ENCODE results near the gene ALDH3B1.

ALDH3B1 gene

GRCh38 chr11:68012044-68012842 is 2.1 kb downstream of the ALDH3B1 start:
- no peak for DNase-seq (ENCODE audit: low spot score)
- TF ChIP-seq, protein P1, sequence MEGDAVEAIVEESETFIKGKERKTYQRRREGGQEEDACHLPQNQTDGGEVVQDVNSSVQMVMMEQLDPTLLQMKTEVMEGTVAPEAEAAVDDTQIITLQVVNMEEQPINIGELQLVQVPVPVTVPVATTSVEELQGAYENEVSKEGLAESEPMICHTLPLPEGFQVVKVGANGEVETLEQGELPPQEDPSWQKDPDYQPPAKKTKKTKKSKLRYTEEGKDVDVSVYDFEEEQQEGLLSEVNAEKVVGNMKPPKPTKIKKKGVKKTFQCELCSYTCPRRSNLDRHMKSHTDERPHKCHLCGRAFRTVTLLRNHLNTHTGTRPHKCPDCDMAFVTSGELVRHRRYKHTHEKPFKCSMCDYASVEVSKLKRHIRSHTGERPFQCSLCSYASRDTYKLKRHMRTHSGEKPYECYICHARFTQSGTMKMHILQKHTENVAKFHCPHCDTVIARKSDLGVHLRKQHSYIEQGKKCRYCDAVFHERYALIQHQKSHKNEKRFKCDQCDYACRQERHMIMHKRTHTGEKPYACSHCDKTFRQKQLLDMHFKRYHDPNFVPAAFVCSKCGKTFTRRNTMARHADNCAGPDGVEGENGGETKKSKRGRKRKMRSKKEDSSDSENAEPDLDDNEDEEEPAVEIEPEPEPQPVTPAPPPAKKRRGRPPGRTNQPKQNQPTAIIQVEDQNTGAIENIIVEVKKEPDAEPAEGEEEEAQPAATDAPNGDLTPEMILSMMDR (IDR thresholded peaks at IDR 0.05; ENCODE audit: borderline replicate concordance, control extremely low read depth, extremely low read depth, insufficient read depth, missing control alignments): no peak
- in situ Hi-C loops (cut with MboI; ENCODE audit: low sequenced_read_pairs, unreplicated experiment): no loop called here

GRCh38 chr11:68012843-68013610 is 2.9 kb downstream of the ALDH3B1 start:
- TF ChIP-seq, protein P1 (IDR thresholded peaks at IDR 0.05; ENCODE audit: borderline replicate concordance, control extremely low read depth, extremely low read depth, insufficient read depth, missing control alignments): no peak
- no peak for DNase-seq (ENCODE audit: low spot score)
- in situ Hi-C loops (cut with MboI; ENCODE audit: low sequenced_read_pairs, unreplicated experiment): no loop called here

- in situ Hi-C loops (cut with MboI; ENCODE audit: low sequenced_read_pairs, unreplicated experiment): no loop called here
These were observed 3.6 kb downstream of the ALDH3B1 start for GRCh38 chr11:68013611-68014156.

GRCh38 chr11:68014157-68014946 is 4.2 kb downstream of the ALDH3B1 start:
- in situ Hi-C loops (cut with MboI; ENCODE audit: low sequenced_read_pairs, unreplicated experiment): no loop called here
- DNase-seq (ENCODE audit: low spot score): no peak
- TF ChIP-seq, protein P1 (IDR thresholded peaks at IDR 0.05; ENCODE audit: borderline replicate concordance, control extremely low read depth, extremely low read depth, insufficient read depth, missing control alignments): no peak

More at GRCh38 chr11:68013611-68014156, 3.6 kb downstream of the ALDH3B1 start:
- no peak for DNase-seq (ENCODE audit: low spot score)
- TF ChIP-seq, protein P1 (IDR thresholded peaks at IDR 0.05; ENCODE audit: borderline replicate concordance, control extremely low read depth, extremely low read depth, insufficient read depth, missing control alignments): no peak

DNA sequence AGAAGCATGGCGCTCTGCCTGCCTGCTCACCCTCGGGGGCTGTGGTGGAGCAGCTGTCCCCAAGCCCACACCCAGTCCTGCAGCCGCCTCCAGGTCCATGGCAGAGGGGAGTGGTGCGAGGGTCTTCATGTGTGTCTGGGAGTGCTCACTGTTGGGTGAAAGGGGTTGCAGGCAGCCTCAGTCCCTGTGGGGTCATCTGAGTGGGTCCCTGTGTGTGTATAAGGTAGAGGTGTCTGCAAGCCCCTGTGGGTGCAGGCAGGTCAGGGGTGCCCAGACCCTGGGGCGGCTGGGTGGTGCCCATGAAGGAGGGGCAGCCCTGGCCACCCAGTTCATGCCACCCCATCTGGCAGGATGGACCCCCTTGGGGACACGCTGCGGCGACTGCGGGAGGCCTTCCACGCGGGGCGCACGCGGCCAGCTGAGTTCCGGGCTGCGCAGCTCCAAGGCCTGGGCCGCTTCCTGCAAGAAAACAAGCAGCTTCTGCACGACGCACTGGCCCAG is 4.9 kb downstream of the ALDH3B1 start:
- no peak for DNase-seq (ENCODE audit: low spot score)
- TF ChIP-seq, protein P1 (IDR thresholded peaks at IDR 0.05; ENCODE audit: borderline replicate concordance, control extremely low read depth, extremely low read depth, insufficient read depth, missing control alignments): no peak
- in situ Hi-C loops (cut with MboI; ENCODE audit: low sequenced_read_pairs, unreplicated experiment): no loop called here

GRCh38 chr11:68015467-68015866 is 5.3 kb downstream of the ALDH3B1 start:
- TF ChIP-seq, protein P1 (IDR thresholded peaks at IDR 0.05; ENCODE audit: borderline replicate concordance, control extremely low read depth, extremely low read depth, insufficient read depth, missing control alignments): no peak
- in situ Hi-C loops (cut with MboI; ENCODE audit: low sequenced_read_pairs, unreplicated experiment): no loop called here
- no peak for DNase-seq (ENCODE audit: low spot score)
